ENCODE results near the gene UGT1A4.
"Not testable (repeated sequence)": the region's sequence is repeated elsewhere in the genome, so short reads cannot be mapped to it uniquely, and the experiment has no call there.

The UGT1A4 gene

DNA sequence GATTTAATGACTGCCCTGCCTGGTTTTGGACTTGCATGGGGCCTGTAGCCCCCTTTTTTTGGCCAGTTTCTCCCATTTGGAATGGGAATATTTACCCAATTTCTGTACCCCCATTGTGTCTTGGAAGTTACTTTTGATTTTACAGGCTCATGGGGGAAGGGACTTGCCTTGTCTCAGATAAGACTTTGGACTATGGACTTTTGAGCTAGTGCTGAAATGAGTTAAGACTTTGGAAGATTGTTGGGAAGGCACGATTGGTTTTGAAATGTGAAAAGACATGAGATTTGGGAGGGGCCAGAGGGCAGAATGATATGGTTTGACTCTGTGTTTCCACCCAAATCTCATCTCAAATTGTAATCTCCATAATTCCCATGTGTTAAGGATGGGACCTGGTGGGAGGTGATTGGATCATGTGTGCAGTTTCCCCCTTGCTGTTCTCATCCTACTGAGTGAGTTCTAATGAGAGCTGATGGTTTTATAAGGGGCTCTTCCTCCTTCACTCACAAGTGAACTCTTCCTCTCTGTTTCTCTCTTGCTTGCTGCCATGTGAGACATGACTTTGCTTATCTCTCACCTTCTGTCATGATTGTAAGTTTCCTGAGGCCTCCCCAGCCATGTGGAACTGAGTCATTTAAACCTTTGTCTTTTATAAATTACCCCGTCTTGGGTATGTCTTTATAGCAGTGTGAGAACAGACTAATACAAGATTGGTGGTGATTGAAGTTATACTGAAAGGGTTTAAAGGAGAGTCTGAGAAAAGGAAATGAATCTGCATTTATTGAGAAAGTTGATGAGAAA, 32.9 kb downstream of the UGT1A4 start:
- DNase-seq, result not testable (repeated sequence)

DNA sequence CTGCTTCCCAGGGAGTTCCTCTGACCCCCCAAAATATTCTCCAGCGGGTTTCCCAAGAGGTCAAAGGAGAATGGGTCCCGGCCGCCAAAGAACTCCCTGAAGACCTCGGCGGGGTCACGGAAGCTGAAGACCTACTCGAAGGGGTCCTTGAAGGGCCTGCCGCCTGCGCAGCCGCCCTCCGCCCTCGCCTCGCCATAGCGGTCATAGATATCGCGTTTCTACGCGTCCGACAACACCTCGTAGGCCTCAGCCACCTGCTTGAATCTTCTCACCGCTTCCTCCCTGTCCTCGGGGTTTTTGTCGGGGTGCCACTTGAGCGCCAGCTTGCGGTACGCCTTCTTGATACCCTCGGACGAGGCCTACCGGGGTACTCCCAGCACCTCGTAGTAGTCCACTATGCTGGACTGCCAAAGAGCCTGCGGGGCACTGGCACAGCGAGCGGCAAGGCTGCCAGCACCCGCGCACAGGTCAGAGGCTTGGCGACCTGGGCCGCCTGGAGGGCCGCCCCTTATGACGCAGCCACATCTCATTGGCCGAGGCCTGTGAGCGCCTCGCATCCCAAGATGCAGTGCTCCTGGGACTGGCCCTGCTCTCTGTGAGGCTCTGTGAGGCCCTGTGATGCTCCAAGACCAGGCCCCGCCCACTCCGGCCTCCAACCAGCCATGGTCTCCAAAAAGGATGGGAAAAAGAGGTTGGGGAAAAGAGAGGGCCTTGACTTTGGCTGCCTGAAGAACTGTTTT, 36.5 kb downstream of the UGT1A4 start:
- no peak for DNase-seq

DNA sequence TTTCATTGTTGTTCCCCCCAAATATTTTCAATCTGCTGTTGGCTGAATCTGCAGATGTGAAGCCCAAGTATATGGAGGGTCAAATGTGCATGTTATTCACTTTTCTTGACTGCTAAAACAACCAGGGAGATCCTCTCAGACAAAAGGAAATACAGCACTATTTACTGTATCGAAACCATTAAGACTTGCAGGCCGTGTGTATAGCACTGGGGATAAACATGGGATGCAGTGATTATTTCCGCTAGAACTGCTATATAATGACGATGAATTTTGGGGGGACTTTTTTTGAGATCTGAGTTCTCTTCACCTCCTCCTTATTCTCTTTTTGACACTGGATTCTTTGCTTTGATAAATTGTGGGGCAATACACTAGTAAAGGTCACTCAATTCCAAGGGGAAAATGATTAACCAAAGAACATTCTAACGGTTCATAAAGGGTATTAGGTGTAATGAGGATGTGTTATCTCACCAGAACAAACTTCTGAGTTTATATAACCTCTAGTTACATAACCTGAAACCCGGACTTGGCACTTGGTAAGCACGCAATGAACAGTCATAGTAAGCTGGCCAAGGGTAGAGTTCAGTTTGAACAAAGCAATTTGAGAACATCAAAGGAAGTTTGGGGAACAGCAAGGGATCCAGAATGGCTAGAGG, 38.0 kb downstream of the UGT1A4 start:
- no peak for DNase-seq

DNA sequence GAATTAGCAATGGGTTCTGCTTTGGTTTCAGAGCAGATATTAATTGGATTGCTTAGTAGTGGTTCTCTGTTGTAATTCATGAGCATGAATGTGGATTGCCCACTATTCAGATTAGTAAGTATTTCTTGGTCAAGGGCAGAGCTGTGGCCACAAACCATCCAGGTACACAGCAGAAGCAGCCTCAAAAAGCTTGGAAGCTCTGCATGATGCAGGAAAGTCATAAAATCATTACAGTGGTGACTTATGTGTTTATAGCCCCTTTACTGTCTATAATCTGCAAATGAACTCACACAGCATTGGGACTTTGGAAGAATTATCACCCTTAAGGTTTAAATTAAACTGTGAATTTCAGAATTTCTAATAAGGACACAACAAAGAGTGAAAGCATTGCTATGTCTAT, 39.6 kb downstream of the UGT1A4 start:
- no peak for DNase-seq

DNA sequence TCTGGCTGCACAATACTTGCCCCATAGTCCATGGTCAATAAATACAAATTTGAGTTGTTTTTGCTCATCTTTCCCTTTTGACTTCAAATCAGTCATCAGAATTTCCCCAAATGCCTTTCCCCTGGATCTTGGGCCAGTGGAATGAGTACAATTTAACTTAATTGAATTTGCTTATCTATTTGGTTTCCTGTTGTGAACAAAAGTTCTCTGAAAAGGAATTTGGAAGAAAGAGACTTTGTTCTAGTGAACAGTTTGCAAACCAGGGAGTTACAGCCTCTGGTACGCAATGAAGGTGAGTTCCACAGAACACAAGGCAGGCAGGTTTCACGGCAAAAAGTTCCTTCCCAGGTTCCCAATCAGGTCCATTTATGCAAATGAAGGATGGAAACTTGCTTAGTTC, 40.3 kb downstream of the UGT1A4 start:
- no peak for DNase-seq

DNA sequence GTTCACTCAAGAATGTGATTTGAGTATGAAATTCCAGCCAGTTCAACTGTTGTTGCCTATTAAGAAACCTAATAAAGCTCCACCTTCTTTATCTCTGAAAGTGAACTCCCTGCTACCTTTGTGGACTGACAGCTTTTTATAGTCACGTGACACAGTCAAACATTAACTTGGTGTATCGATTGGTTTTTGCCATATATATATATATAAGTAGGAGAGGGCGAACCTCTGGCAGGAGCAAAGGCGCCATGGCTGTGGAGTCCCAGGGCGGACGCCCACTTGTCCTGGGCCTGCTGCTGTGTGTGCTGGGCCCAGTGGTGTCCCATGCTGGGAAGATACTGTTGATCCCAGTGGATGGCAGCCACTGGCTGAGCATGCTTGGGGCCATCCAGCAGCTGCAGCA, 41.5 kb downstream of the UGT1A4 start, which contains the start of gene UGT1A1:
TSS of gene UGT1A1 (plus strand) at position 228 of the 400 bp plus-strand sequence. CDS start at position 246, 18 bp downstream.
- DNase-seq, result no peak

DNA sequence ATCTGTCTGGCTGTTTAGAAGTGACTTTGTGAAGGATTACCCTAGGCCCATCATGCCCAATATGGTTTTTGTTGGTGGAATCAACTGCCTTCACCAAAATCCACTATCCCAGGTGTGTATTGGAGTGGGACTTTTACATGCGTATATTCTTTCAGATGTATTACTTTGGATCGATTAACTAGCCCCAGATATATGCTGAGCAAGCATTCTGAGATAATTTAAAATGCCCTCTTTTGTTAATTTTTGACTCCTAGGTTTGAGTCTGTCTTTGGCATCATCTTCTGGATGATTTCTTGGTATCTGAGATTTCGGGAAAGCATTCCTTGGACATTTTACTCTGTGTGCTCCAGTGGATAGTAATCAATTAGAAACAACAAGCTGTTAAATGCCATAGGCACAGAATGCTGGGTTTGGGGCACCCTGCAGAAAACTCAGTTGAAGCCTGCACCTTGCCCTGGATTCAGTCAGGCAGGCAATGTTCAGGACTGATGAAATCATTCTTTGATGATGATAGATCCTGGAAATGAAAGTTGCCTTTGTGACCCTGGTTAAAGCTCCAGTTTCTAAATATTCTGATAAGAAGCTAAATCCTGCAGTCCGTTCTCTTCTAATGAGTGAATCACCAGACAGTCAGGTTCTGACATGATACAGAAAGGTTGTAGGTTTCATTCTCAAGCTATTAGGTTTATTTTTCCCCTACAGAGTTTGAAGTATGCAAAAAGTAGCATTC, 42.7 kb downstream of the UGT1A4 start:
- no peak for DNase-seq

DNA sequence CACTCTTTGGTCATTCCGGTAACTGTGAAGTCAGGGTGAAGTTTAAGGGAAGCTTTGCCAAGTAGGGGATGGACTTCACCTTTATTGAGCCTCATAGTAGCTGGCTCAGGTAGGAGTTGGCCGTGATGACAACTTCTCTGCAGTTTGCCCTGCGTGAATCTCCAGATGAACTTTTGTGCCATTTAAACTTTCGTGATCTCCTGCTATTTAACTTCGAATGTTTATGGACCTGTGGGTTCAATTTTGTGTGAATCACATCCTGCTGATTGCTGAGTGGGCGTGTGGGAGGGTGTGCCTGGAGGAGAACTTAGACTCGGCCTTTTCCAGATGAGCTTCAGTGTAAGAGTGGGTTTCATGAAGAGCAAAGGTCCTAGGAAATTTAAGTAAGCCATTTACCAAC, 45.7 kb downstream of the UGT1A4 start:
- DNase-seq, result no peak

DNA sequence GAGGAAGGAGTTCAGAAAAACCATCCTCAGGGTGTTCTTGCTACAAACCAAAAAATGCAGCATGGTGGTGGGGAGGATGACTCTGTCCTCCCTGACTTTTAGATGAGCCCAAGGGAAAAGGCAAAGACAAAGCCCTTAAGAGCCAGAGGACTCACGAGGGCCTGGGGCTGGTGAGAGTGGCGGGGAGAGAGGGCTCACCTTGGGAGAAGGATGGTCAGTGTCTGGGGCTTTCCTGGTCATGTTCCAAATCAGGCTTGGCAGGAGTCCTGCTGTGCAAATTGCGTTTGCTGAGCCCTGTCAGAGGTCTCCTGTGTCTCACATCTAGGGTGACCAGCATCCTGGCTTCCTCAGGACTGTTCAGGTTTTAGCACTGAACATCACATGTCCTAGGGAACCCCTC, 46.2 kb downstream of the UGT1A4 start:
- DNase-seq, result no peak

DNA sequence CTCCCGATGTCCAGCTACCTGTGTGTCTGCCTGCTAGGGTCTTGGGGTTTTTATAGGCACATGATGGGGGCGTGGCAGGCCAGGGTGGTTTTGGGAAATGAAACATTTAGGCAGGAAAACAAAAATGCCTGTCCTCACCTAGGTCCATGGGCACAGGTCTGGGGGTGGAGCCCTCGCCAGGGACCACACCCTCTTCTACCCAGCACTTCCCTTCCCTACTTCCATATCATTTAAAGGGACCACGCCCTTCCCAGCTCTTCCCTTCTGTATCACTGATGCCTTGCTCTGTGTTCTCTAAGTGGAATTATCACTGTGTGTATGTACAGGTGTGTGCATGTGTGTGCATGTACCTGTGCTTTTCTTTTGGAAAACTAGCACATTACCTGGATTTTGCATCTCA, 47.9 kb downstream of the UGT1A4 start:
- DNase-seq, result no peak

DNA sequence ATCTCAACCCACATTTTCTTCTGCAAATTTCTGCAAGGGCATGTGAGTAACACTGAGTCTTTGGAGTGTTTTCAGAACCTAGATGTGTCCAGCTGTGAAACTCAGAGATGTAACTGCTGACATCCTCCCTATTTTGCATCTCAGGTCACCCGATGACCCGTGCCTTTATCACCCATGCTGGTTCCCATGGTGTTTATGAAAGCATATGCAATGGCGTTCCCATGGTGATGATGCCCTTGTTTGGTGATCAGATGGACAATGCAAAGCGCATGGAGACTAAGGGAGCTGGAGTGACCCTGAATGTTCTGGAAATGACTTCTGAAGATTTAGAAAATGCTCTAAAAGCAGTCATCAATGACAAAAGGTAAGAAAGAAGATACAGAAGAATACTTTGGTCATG, 49.5 kb downstream of the UGT1A4 start:
- no peak for DNase-seq

DNA sequence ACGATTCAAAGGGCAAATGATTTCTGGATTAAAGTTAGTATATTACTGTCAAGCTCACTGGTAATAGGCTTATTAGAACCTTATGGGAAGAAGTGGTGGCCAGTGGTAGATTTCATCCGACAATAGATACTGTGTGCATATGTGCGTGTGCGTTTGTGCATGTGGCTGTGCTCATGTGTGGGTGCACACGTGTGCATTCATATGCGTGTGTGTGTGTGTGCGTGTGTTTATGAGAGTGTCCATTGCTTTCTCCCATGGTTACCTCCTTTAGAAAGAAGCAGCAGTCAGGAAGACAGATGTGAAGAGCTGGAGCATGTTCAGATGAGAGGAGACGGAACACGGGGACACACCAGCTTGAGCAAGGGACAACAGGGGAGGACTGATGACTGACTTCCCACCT, 50.7 kb downstream of the UGT1A4 start:
- DNase-seq, result no peak

DNA sequence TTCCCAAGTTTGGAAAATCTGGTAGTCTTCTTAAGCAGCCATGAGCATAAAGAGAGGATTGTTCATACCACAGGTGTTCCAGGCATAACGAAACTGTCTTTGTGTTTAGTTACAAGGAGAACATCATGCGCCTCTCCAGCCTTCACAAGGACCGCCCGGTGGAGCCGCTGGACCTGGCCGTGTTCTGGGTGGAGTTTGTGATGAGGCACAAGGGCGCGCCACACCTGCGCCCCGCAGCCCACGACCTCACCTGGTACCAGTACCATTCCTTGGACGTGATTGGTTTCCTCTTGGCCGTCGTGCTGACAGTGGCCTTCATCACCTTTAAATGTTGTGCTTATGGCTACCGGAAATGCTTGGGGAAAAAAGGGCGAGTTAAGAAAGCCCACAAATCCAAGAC, 53.6 kb downstream of the UGT1A4 start:
- DNase-seq, result no peak

DNA sequence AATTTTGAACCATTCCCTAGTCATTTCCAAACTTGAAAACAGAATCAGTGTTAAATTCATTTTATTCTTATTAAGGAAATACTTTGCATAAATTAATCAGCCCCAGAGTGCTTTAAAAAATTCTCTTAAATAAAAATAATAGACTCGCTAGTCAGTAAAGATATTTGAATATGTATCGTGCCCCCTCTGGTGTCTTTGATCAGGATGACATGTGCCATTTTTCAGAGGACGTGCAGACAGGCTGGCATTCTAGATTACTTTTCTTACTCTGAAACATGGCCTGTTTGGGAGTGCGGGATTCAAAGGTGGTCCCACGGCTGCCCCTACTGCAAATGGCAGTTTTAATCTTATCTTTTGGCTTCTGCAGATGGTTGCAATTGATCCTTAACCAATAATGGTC, 54.0 kb downstream of the UGT1A4 start:
- no peak for DNase-seq

DNA sequence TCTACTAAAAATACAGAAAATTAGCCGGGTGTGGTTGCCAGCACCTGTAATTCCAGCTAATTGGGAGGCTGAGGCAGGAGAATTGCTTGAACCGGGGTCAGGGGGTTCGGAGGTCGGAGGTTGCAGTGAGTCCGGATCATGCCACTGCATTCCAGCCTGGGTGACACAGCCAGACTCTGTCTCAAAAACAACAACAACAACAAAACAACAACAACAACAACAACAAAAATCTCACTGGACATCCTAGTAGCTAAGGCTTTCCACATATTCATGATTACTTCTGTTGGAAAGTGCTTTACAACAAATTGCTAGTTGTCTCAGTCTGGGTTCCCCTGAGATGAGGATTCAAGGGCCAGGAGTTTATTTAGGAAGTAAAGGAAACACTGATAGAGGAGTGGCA, 55.3 kb downstream of the UGT1A4 start:
- no peak for DNase-seq

DNA sequence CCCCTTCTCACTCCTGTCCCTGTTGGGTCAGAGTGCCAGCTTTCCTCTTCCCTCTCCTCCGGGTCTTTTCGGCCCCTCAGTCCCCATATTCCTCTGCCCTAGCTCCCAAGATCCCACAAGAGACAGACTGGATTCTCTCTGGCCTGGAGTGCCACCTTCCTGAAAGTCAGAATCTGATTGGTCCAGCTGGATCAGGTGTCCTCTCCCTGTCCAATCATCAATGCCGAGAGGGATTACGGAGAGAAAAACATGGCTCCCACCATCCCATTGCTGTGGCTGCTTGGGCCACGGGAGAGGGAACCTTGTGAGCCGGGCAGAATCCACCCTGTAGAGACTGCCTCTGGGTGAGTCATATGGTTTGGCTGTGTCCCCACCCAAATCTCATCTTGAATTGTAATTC, 56.9 kb downstream of the UGT1A4 start:
- DNase-seq, result no peak

DNA sequence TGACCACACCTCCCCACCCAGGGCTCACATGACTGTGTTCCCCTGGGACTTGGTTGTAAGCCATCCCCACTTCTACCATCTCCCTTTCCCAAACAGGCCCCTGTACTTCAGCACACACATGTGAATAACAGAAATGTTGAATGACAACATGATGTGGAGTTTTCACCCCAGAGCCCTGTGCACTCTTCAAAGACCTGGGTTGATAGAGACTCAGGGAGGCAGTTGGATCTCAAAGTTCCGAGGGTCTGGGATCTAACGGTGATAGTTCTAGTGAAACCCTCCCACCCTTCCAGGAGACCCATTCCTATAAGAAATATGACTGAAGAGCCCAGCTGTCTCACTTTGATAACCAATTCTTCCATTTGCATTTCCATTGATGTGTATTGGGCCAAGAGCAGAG, 59.5 kb downstream of the UGT1A4 start, which contains the start of gene MROH2A:
TSS of gene MROH2A (plus strand) at position 301 of the 400 bp plus-strand sequence. CDS start 1,029 bp downstream, outside the sequence.
- no peak for DNase-seq

DNA sequence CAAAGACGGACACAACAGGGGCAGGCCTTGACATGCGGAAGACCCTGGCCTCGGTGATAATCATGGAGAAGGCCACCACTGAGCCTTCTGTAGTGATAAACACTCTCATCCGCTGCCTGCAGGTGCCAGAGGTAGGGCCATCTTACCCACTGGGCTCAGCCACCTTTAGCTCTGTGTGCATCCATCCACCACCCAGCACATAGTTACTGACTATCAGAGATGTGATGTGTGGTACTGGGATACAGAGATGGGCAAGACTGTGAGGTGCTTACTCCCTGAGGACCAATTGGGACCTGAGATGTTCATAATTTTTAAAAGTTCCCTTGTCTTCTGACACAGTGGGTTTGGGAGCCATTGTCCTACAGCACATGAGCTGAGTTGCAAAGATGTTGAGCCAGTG, 61.2 kb downstream of the UGT1A4 start:
- DNase-seq, result no peak

DNA sequence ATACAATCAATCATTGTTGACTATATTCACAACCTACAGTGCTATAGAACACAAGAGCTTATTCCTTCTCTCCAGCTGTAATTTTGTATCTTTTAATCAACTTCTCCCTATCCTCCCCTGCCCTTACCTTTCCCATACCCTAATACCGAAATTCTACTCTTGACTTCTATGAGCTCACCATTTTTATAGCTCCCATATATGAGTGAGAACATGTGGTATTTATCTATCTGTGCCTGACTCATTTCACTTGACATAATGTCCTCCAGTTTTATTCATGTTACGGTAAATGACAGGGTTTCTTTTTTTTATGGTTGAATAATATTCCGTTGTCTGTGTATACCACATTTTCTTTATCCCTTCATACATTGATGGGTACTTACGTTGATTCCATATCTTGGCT, 62.2 kb downstream of the UGT1A4 start:
- DNase-seq, result no peak

DNA sequence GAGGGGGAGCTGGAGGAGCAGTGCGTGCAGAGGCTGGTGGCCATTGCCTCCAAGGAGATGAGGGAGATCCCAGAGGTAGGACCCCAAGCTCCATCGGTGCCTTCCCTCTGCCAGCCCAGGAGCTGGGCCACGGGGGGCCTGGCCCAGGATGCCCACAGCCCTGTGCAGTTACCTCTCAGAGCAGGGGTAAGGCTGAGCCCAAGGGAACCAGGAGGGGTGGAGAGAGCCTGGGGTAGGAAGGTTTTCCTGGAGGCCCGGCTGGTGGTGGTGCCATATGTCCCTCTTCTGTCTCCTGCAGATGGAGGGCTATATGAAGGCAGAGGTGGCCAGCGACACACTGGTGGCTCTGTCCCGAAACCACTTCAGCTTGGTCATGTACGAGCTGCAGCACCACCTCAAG, 71.0 kb downstream of the UGT1A4 start:
- no peak for DNase-seq

DNA sequence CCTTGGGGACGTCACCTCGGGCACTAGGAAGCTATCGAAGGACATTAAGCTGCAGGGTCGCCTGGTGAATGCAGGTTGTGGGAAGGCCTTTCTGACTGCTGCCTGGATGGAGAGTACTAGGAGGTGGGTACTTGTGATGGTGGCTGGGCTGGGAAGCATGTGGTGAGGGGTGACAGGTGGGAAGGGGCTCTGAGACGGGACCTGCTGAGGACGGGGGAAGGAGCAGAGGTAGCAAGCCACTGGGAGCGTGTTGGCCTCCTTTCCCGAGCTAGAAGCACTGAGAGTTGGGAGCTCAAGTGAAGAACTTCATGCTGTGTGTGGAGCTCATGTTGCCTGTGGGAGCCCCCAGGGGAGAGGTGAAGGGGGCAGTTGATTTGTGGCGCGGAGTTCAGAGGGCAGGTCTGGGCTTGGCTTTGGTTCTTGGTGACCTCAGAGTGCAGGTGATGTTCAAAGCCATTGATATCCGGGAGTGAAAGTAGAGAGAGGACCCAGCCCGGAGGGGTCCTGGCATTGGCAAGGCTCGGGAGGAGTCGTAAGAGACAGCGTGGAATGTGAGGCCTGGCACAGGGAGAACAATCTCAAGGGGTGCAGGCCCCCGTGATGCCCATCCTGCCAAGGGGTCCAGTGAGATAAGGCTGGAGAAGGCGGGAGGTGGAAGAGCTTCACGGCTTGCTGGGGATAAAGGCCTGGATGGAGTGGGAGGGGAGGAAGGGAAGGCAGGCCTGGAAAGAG, 72.8 kb downstream of the UGT1A4 start:
- no peak for DNase-seq

DNA sequence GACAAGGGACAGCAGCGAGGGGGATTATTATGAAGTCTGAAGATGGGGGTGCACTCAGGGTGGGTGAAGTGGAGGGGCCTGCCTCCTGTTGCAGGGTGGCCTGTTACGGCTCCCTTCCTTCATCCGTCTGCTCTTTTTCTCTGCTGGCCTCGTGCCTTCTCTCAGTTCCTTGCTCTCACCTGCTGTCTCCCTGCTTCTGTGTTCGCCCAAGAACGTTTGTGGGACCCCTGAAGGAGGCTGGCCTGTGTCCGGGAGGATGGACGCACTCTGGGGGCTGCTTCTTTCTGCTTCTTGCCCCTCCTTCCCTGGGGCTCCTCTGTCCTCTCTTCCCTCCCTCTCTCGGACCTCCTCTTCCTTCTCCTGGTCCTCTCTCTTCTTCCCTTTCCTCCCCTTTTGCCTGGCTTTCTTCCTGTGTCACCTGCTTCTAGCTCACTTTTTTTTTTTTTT, 73.4 kb downstream of the UGT1A4 start:
- no peak for DNase-seq

Data from NCI-H524 treated with DMSO at 0.1 percent for 48 hours (cell line).